SJSA1 (cell line): ENCODE data around the gene SDK1. TPM values are rescaled to one million over a fixed set of nuclear protein-coding genes. Genes with fewer than 3 reads are reported as not detected.

Experiments used
- DNase-seq, 2 experiments: peaks; one replicate each; pipeline ENCODE4 v3.0.0-alpha.2; 2015 to 2020; ENCODE audit warnings: low spot score in 2 of 2, low read depth in 1 of 2
- H3K27ac ChIP-seq: fragments of 250-450 bp; sonication (Bioruptor Pico); 2 replicates; pipeline ENCODE4 v1.5.1; 2020; ENCODE audit warnings: mild to moderate bottlenecking, moderate library complexity
- H3K27me3 ChIP-seq: fragments of 250-450 bp; sonication (Bioruptor Pico); replicated peaks from 2 replicates; pipeline ENCODE4 v1.5.1; 2020; ENCODE audit warnings: mild to moderate bottlenecking, moderate library complexity
- H3K36me3 ChIP-seq: fragments of 250-450 bp; sonication (Bioruptor Pico); 2 replicates; pipeline ENCODE4 v1.5.1; 2020; ENCODE audit warnings: mild to moderate bottlenecking
- H3K4me1 ChIP-seq: fragments of 250-450 bp; sonication (Bioruptor Pico); replicated peaks from 2 replicates; pipeline ENCODE4 v1.6.1; 2021; ENCODE audit warnings: mild to moderate bottlenecking
- H3K4me3 ChIP-seq: fragments of 250-450 bp; sonication (Bioruptor Pico); 2 replicates; pipeline ENCODE4 v1.5.1; 2020; ENCODE audit warnings: mild to moderate bottlenecking
- H3K9me3 ChIP-seq: fragments of 250-450 bp; sonication (Bioruptor Pico); replicated peaks from 2 replicates; pipeline ENCODE4 v1.5.1; 2020; ENCODE audit warnings: mild to moderate bottlenecking
- total RNA-seq: library from RNA; depleted of rRNA; stranded (reverse); fragments of >200 nt; shearing (Covaris generic); gene quantifications from 2 replicates; pipeline ENCODE4 v1.2.3, GENCODE V29; 2014

The SDK1 gene
- total RNA-seq, 1 experiment from 2014 or later, result 8.7 TPM

- no peaks in the 10 kb centered on the region for H3K27me3 ChIP-seq
- H3K27ac ChIP-seq, result no peak overlapping the region
- peaks cover 8% of the 10 kb centered on the region for H3K9me3 ChIP-seq
- H3K4me1 ChIP-seq, result no peaks in the 10 kb centered on the region
- DNase-seq, result no peak
- peaks cover 5% of the 10 kb centered on the region for H3K36me3 ChIP-seq
- no peak overlapping the region for H3K4me3 ChIP-seq
These were observed 822.8 kb downstream of the SDK1 start for GRCh38 chr7:4123823-4124222.

DNA sequence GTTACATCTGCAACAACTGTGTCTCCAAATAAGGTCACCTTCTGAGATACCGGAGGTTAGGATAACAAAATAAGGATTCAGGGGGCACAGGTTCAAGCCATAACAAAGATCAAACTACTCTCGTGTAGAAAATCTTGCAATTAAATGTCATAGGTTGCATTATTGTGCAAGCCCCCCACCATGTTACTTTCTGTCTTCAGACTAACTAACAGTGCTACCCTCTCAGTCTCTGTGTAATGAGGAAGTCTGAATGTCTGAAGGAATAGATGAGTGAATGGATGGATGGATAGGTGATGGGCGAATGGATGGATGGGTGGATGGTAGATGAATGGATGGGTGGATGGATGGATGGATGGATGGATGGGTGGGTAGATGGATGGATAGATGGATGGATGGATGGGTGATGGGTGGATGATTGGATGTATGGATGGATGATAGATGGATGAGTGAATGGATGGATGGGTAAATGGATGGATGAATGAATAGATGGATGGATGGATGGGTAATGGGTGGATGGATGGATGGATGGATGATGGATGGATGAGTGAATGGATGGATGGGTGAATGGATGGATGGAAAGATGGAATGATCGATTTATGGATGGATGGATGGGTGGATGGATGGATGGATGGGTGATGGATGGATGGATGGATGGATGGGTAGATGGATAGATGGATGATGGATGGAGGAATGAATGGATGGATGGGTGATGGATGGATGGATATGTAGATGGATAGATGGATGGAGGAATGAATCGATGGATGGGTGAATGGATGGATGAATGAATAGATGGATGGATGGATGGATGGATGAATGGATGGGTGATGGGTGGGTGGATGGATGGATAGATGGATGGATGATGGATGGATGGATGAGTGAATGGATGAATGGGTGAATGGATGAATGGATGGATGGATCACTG is 823.8 kb downstream of the SDK1 start:
- no peak overlapping the region for H3K27ac ChIP-seq
- H3K9me3 ChIP-seq, result no peaks in the 10 kb centered on the region; the same call in none of the 2 replicates

DNA sequence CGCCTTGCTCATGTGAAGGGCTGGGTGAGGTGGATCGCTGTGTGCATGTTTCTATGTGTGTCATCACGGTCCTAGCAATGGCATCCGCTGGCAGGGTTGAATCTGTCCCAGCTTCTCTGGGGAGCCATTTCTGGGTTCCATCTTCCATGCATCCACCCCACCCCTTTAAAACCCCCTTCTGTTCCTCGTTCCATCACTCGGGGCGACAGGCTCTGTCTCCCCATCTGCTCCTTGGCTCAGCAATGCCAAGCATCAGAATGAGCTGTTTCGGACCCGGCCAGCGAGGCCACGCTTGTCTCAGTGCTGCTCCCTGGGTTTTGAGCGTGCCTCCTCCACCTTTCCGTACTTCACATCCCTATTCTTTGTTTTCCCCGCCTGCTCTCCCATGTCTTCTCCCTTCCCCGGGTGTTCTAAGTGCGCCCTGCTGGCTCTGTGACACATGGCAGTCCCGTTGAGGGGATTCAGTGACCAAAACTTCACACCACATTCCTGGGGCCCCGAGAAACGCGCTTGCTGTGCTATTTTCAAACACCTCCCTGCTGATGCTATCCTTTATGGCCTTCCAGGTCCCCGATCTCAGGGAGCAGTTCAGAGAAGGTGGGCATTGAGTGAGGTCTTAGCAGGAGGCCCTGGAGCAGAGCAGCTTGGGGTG is 827.0 kb downstream of the SDK1 start:
- Histone ChIP-seq H3K27ac (no peak overlapping the region), H3K4me1 (no peaks in the 10 kb centered on the region), H3K9me3 (no peaks in the 10 kb centered on the region; the same call in 1 of the 2 replicates), H3K27me3 (no peaks in the 10 kb centered on the region), H3K36me3 (peaks cover 14% of the 10 kb centered on the region; the same call in 1 of the 2 replicates), H3K4me3 (no peak overlapping the region)
- DNase-seq, result no peak

More for the DNA sequence above, 823.8 kb downstream of the SDK1 start:
- no peaks in the 10 kb centered on the region for H3K4me1 ChIP-seq
- peaks cover 3% of the 10 kb centered on the region; the same call in 1 of the 2 replicates for H3K36me3 ChIP-seq
- H3K4me3 ChIP-seq, result no peak overlapping the region
- no peak for DNase-seq
- no peaks in the 10 kb centered on the region for H3K27me3 ChIP-seq

DNA sequence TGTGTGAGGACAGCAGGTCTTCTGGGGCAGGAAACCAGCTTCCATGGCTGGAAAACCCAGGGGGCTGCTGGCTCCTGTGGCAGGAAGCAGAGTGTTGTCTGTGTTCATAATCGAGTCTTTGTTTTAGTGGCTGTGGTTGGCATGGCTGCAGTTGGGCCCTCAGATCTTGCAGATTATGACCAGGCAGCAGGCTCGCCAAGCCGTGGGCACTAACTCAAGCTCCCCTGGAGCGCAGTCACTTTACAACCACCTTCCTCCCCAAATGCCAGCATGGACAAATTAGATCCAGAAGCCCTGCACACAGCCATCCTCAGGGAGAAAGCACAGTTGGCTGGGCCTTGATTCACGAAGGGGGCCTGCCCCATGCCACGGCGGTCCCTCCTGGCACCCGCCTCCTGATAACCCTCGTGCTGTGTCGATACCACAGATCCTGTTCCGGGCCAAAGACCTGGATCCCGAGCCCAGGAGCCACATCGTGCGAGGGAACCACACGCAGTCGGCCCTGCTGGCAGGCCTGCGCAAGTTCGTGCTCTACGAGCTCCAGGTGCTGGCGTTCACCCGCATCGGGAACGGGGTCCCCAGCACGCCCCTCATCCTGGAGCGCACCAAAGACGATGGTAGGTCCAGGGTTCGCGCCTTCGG is 828.5 kb downstream of the SDK1 start:
- Histone ChIP-seq H3K27ac (no peak overlapping the region), H3K36me3 (peaks cover 15% of the 10 kb centered on the region; the same call in 1 of the 2 replicates), H3K9me3 (no peaks in the 10 kb centered on the region; the same call in 1 of the 2 replicates), H3K4me3 (no peak overlapping the region), H3K4me1 (no peaks in the 10 kb centered on the region), H3K27me3 (no peaks in the 10 kb centered on the region)
- DNase-seq, result no peak

DNA sequence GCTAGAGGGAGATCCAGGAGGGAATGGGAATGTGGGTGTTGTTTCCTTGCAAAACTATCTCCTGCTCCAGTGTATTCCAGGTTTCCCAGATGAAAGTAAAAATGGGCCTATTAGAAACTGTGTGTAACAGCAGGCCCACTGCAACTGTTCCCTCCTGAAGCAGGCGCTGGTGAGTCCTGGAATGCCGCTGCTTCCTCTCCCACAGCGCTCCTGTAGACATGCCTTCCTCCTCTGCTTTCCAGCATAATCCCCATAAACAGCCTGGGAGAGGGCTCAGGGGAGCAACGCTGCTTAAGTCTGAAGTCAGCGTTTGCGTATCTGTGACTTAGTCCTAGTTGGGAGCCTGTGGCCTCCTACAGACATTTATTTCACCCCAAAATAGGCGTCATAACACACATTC is 830.0 kb downstream of the SDK1 start:
- H3K27me3 ChIP-seq, result no peaks in the 10 kb centered on the region
- H3K27ac ChIP-seq, result no peak overlapping the region
- DNase-seq, result no peak
- no peak overlapping the region for H3K4me3 ChIP-seq
- H3K36me3 ChIP-seq, result peaks cover 15% of the 10 kb centered on the region; the same call in 1 of the 2 replicates
- no peaks in the 10 kb centered on the region for H3K4me1 ChIP-seq
- H3K9me3 ChIP-seq, result no peaks in the 10 kb centered on the region

DNA sequence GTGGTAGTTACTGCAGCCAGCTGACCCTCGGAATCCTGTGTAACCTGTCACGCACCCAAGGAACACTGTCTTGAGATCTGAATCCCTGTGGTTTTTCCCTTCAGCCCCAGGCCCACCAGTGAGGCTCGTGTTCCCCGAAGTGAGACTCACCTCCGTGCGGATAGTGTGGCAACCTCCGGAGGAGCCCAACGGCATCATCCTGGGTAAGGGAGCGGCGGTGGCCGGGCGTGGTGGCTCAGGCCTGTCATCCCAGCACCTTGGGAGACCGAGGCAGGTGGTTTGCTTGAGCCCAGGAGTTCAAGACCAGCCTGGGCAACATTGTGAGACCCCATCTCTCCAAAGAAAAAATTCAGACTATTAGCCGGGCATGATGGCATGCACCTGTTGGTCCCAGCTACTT is 831.2 kb downstream of the SDK1 start:
- no peak overlapping the region for H3K27ac ChIP-seq
- peaks cover 15% of the 10 kb centered on the region for H3K36me3 ChIP-seq
- DNase-seq, result no peak
- no peaks in the 10 kb centered on the region for H3K4me1 ChIP-seq
- H3K27me3 ChIP-seq, result no peaks in the 10 kb centered on the region
- H3K4me3 ChIP-seq, result no peak overlapping the region
- no peaks in the 10 kb centered on the region for H3K9me3 ChIP-seq

DNA sequence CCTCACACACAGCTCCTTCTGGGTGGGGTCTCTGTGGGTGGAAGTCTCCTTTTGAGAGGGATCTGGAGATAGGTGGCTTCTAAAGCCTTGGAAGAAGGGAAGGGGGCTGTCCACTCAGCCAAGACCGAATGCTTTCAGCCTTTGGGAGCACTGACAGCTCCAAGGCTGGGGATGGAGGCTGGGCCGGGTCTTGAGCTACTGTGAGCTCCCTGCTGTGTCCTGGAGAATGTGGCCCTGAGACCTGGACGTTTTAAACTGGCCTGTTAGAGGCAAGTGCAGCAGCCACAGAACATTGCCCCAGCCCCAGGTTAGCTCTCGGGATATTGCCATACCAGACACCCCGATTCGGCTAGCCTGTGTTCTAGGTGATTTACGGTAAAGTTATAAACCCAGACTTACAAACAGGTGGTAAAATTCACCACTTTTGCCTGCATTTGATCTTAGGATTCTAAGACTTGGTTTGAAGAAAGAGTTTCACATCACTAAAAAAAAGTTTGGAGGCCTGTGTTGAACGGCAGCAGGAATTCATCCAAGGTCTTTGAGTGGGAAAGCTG is 832.5 kb downstream of the SDK1 start:
- Histone ChIP-seq H3K9me3 (no peaks in the 10 kb centered on the region), H3K4me1 (no peaks in the 10 kb centered on the region), H3K36me3 (peaks cover 15% of the 10 kb centered on the region), H3K27ac (no peak overlapping the region), H3K4me3 (no peak overlapping the region), H3K27me3 (no peaks in the 10 kb centered on the region)
- DNase-seq, result no peak

DNA sequence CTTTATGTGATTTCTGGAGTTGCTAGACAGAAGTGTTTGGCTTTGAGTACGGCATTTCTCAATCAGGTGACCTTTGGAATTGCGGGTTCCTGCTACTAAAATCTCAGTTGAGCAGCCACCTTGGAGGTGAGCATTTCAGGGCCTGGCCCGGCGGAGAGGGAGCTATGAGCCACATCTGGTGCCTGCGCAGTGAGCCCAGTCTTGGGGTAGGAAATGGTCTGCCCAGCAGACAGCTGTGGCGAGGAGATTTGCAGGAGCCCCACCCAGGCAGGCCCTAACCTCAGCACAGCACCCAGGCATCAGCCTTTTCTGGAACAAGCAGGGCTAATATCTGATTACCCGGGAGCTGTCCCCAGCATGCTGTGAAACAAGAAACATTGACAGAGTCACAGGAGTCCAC is 833.2 kb downstream of the SDK1 start:
- H3K4me3 ChIP-seq, result no peak overlapping the region
- DNase-seq, result no peak
- no peaks in the 10 kb centered on the region for H3K4me1 ChIP-seq
- no peaks in the 10 kb centered on the region for H3K9me3 ChIP-seq
- H3K27me3 ChIP-seq, result no peaks in the 10 kb centered on the region
- H3K27ac ChIP-seq, result no peak overlapping the region
- peaks cover 15% of the 10 kb centered on the region for H3K36me3 ChIP-seq

DNA sequence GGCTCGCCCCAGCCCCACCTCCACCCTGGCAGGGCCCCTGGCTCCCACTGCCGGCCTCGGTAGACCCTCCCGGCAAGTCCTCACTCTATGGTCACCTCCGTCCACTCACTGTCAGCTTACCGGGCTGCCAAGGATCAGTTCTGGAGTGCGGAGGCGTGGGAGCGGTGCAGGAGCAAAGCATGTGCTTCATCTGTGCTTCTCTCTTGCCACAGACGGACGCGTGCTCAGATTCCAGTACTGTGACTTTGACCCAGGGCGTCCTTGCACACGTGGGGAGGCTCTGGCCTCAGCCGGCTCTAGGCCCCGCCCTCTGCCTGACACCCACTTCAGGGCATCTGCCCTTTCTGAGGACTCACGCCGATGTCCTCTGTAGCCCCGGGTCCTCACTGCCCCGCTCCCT is 833.6 kb downstream of the SDK1 start:
- Histone ChIP-seq H3K9me3 (no peaks in the 10 kb centered on the region), H3K27ac (no peak overlapping the region)
- no peak for DNase-seq

DNA sequence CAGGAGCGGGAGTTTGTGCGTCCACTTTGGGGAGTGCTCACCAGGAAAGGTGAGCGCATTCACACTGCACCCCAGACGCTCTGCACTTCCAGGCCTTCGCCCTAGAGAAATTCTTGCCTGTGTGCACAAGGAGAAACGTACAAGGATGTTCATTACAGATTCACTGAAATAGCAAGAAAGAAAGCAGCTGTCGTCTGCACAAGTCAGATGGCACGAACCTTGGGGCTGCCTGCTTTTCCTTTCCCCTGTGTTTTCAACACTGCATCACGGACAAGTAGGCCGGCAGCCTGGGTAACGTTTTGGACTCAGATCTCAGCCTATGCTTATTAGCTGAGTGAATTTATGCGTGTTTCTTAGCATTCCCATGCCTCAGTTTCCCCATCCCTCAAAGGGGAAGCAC is 834.2 kb downstream of the SDK1 start:
- Histone ChIP-seq H3K9me3 (no peaks in the 10 kb centered on the region), H3K4me1 (no peaks in the 10 kb centered on the region), H3K27me3 (no peaks in the 10 kb centered on the region), H3K36me3 (peaks cover 15% of the 10 kb centered on the region), H3K4me3 (no peak overlapping the region), H3K27ac (no peak overlapping the region)
- DNase-seq, result no peak

More for the DNA sequence above, 833.6 kb downstream of the SDK1 start:
- no peaks in the 10 kb centered on the region for H3K27me3 ChIP-seq
- peaks cover 15% of the 10 kb centered on the region for H3K36me3 ChIP-seq
- H3K4me1 ChIP-seq, result no peaks in the 10 kb centered on the region
- no peak overlapping the region for H3K4me3 ChIP-seq

GRCh38 chr7:4136036-4136435 is 835.0 kb downstream of the SDK1 start:
- Histone ChIP-seq H3K27ac (no peak overlapping the region), H3K4me1 (no peaks in the 10 kb centered on the region), H3K36me3 (peaks cover 15% of the 10 kb centered on the region), H3K9me3 (no peaks in the 10 kb centered on the region), H3K27me3 (no peaks in the 10 kb centered on the region), H3K4me3 (no peak overlapping the region)
- DNase-seq, result no peak

DNA sequence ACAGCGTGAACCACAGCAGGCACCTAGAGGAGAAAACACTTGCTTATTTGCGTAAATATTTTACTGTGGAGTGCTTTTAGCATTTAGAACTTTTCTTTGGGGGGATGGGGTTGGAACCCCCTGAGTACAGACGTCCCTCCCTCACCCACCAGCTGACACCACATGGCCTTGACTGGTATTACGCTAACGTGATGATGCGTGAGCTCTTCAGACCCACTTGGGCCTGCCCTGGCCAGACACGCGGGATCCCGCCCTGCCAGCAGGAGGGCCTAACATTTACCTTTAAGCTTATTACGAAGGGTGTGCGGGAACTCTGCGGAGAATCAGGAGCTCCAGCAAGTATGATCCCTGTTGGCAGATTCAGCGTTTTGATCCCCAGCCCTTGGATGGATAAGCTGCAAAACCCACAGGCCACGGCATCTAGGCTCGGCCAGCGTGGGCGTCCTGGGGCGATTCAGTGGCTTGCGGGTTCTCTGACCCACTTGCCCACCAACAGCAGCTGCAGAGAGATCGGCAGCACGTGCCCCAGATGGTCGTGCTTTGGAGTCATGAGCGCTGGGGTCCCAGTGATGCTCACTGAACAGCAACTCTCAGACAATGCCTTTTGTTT is 835.6 kb downstream of the SDK1 start:
- no peak overlapping the region for H3K4me3 ChIP-seq
- H3K36me3 ChIP-seq, result peaks cover 13% of the 10 kb centered on the region
- no peak for DNase-seq
- no peaks in the 10 kb centered on the region for H3K4me1 ChIP-seq
- no peak overlapping the region for H3K27ac ChIP-seq
- no peaks in the 10 kb centered on the region for H3K27me3 ChIP-seq
- H3K9me3 ChIP-seq, result no peaks in the 10 kb centered on the region

DNA sequence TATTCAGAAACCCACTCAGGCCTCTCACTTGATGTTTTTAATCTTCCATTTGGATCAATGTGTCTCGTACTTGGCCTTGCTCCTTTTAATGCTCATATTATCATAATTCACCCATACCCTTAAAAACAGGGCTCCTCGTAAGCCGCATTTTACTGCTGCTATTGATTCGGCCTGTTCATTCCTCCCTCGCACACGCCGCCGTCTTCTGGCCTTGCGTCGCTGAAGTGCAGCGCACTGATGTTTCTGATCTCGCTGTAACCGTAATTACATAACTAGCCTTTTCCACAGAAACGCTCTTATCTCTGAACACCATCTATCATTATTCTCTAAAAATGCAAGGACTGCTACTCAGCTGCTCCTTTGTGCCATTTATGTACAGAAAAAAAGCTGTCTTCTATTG is 836.5 kb downstream of the SDK1 start:
- Histone ChIP-seq H3K4me1 (no peaks in the 10 kb centered on the region), H3K4me3 (no peak overlapping the region), H3K27me3 (no peaks in the 10 kb centered on the region), H3K27ac (no peak overlapping the region), H3K9me3 (no peaks in the 10 kb centered on the region), H3K36me3 (peaks cover 6% of the 10 kb centered on the region)
- DNase-seq, result no peak
